ENCODE measurements around the gene RAB7B. TPM values are rescaled to one million over a fixed set of nuclear protein-coding genes. Genes with fewer than 3 reads are reported as not detected.

RAB7B gene
- total RNA-seq, 4 donors from 2014 or later = 0.78 to 2.4 (median 1.3) TPM

GRCh38 chr1:205927247-205927646 is 75.9 kb downstream of the RAB7B start:
- Histone ChIP-seq H3K36me3 (no peaks in the 10 kb centered on the region), H3K27me3 (no peaks in the 10 kb centered on the region), H3K4me1 (no peaks in the 10 kb centered on the region), H3K4me3 (no peak overlapping the region), H3K9me3 (no peaks in the 10 kb centered on the region), H3K27ac (no peak overlapping the region)
- TF ChIP-seq CTCF (IDR thresholded peaks at IDR 0.05) = no peak
- TF ChIP-seq POLR2A (IDR thresholded peaks at IDR 0.05) = no peak
- TF ChIP-seq EP300 (IDR thresholded peaks at IDR 0.05) = no peak
- WGBS, 2 donors = 94 to 97% methylated on average over 6 of the region's 6 CpGs
- DNase-seq (ENCODE audit: low spot score in 2 of 2) = no peak

Other genes starting within 250 kb of the RAB7B start
- 10 to 100 TPM; 11.1 to 78.4 (median 14.9) TPM for gene RAB29, start 227.9 kb downstream of the RAB7B start, total RNA-seq
- gene SLC41A1, start 190.2 kb downstream of the RAB7B start, total RNA-seq = 10 to 100 TPM; 15.7 to 20.9 (median 18.6) TPM
- gene PM20D1, start 153.3 kb downstream of the RAB7B start, total RNA-seq = 1 to 10 TPM in 1 of 4 donors, under 1 TPM in 2, not detected in 1; 0.87 to 6.7 (median 0.98) TPM
- not detected for gene SLC26A9, start 59.9 kb downstream of the RAB7B start, total RNA-seq
- gene CTSE, start 20.5 kb upstream of the RAB7B start, total RNA-seq = not detected
- 1 to 10 TPM in 2 of 4 donors, not detected in 2; 1.2 to 4.8 TPM for gene RHEX, start 49.8 kb upstream of the RAB7B start, total RNA-seq
- gene AVPR1B, start 114.0 kb upstream of the RAB7B start, total RNA-seq = not detected
- 1 to 10 TPM in 3 of 4 donors, not detected in 1; 1.3 to 3.9 (median 2.9) TPM for gene FAM72A, start 199.4 kb upstream of the RAB7B start, total RNA-seq
- gene SRGAP2, start 200.1 kb upstream of the RAB7B start, total RNA-seq = 100 to 1,000 TPM in 3 of 4 donors, 10 to 100 TPM in 1; 98.1 to 114 (median 103) TPM